Neural cell (in vitro differentiated cells): ENCODE results near the gene ANKRD60. TPM values are rescaled to one million over a fixed set of nuclear protein-coding genes. Genes with fewer than 3 reads are reported as not detected.

Source experiments
- H2AFZ ChIP-seq: fragments of 200-600, 300-800 bp; sonication (generic), shearing (Covaris generic); 2 replicates; pipeline ENCODE4 v1.6.0; 2014; ENCODE audit warnings: low read depth, mild to moderate bottlenecking, antibody characterized with exemption, low read length, moderate library complexity
- H3F3A ChIP-seq: fragments of 200-600 bp; shearing (Covaris generic); 2 replicates; pipeline ENCODE4 v1.6.1; 2016; ENCODE audit warnings: mild to moderate bottlenecking, moderate library complexity, mixed read lengths, antibody characterized with exemption, low read length; ENCODE audit not compliant: insufficient read depth, poor library complexity, severe bottlenecking
- H3K27ac ChIP-seq: fragments of 200-600, 300-800 bp; sonication (generic), shearing (Covaris generic); 2 replicates; pipeline ENCODE4 v1.5.1; 2014; ENCODE audit warnings: mild to moderate bottlenecking, low read length, moderate library complexity
- H3K27me3 ChIP-seq: fragments of 300-800, 200-600 bp; sonication (generic), shearing (Covaris generic); 2 replicates; pipeline ENCODE4 v1.6.0; 2014; ENCODE audit warnings: mild to moderate bottlenecking, low read depth, low read length, moderate library complexity; ENCODE audit not compliant: insufficient read depth
- H3K36me3 ChIP-seq: fragments of 300-800, 200-600 bp; sonication (generic), shearing (Covaris generic); 2 replicates; pipeline ENCODE4 v1.5.1; 2014; ENCODE audit warnings: mild to moderate bottlenecking, antibody characterized with exemption, low read length, moderate library complexity; ENCODE audit not compliant: insufficient read depth
- H3K4me2 ChIP-seq: fragments of 300-800, 200-600 bp; sonication (generic), shearing (Covaris generic); 2 replicates; pipeline ENCODE4 v1.6.0; 2014; ENCODE audit warnings: mild to moderate bottlenecking, low read length
- H3K4me3 ChIP-seq: fragments of 300-800, 200-600 bp; sonication (generic), shearing (Covaris generic); 2 replicates; pipeline ENCODE4 v1.5.1; 2014; ENCODE audit warnings: mild to moderate bottlenecking, low read length, moderate library complexity
- H3K79me2 ChIP-seq: fragments of 200-600 bp; shearing (Covaris generic); replicated peaks from 2 replicates; pipeline ENCODE4 v1.6.0; 2014; ENCODE audit warnings: mild to moderate bottlenecking, low read length, moderate library complexity; ENCODE audit not compliant: insufficient read depth
- H3K9ac ChIP-seq: fragments of 300-800, 200-600 bp; sonication (generic), shearing (Covaris generic); 2 replicates; pipeline ENCODE4 v1.6.1; 2016; ENCODE audit warnings: mild to moderate bottlenecking, low read length, mixed read lengths
- H3K9me2 ChIP-seq: fragments of 200-600 bp; shearing (Covaris generic); 2 replicates; pipeline ENCODE4 v1.6.1; 2016; ENCODE audit warnings: mild to moderate bottlenecking, low read length, mixed read lengths; ENCODE audit not compliant: insufficient read depth
- H3K9me3 ChIP-seq: fragments of 200-600, 300-800 bp; sonication (generic), shearing (Covaris generic); 2 replicates; pipeline ENCODE4 v1.6.1; 2016; ENCODE audit warnings: mild to moderate bottlenecking, mixed run types, low read length, moderate library complexity, mixed read lengths
- H4K20me1 ChIP-seq: fragments of 200-600 bp; shearing (Covaris generic); 2 replicates; pipeline ENCODE4 v1.6.1; 2016; ENCODE audit warnings: mild to moderate bottlenecking, mixed run types; ENCODE audit not compliant: insufficient read depth
- CTCF ChIP-seq: fragments of 450-650 bp; IDR thresholded peaks from 2 replicates; pipeline ENCODE4 v1.5.1; 2014; ENCODE audit warnings: antibody characterized with exemption, mild to moderate bottlenecking, moderate library complexity; ENCODE audit not compliant: poor library complexity, severe bottlenecking
- EP300 ChIP-seq: fragments of 450-650 bp; conservative IDR thresholded peaks from 2 replicates; pipeline ENCODE4 v1.6.1; 2014; ENCODE audit warnings: antibody characterized with exemption, mild to moderate bottlenecking, moderate library complexity; ENCODE audit not compliant: poor library complexity, severe bottlenecking
- EZH2 ChIP-seq: fragments of 200-600, 300-800 bp; shearing (Covaris generic), sonication (generic); IDR thresholded peaks from 2 replicates; pipeline ENCODE4 v1.6.1; 2014; ENCODE audit warnings: antibody characterized with exemption, low read length, borderline replicate concordance, mild to moderate bottlenecking; ENCODE audit not compliant: insufficient read depth, poor library complexity, severe bottlenecking
- MXI1 ChIP-seq: fragments of 450-650 bp; conservative IDR thresholded peaks from 2 replicates; pipeline ENCODE4 v1.6.1; 2014; ENCODE audit warnings: antibody characterized with exemption, mild to moderate bottlenecking; ENCODE audit not compliant: poor library complexity, severe bottlenecking
- POLR2AphosphoS5 ChIP-seq: IDR thresholded peaks from 2 replicates; pipeline ENCODE4 v1.6.1; 2012
- RAD21 ChIP-seq: fragments of 450-650 bp; conservative IDR thresholded peaks from 2 replicates; pipeline ENCODE4 v1.6.1; 2014; ENCODE audit warnings: antibody characterized with exemption, mild to moderate bottlenecking, moderate library complexity
- REST ChIP-seq: IDR thresholded peaks from 2 replicates; pipeline ENCODE4 v1.6.1; 2012; ENCODE audit warnings: borderline replicate concordance
- SMC3 ChIP-seq: fragments of 450-650 bp; conservative IDR thresholded peaks from 2 replicates; pipeline ENCODE4 v1.6.1; 2014; ENCODE audit warnings: antibody characterized with exemption, mild to moderate bottlenecking, moderate library complexity; ENCODE audit not compliant: poor library complexity
- TAF1 ChIP-seq: IDR thresholded peaks from 2 replicates; pipeline ENCODE4 v1.6.1; 2012; ENCODE audit warnings: low read depth
- polyA plus RNA-seq: library from polyadenylated mRNA; depleted of rRNA; stranded (reverse); fragments of >200 nt; gene quantifications from 2 replicates; pipeline ENCODE4 v1.2.3, GENCODE V29; 2014

Gene ANKRD60
- polyA plus RNA-seq, 1 donor from 2014 or later, result not detected

GRCh38 chr20:58222446-58222845, 6.0 kb downstream of the ANKRD60 start:
- H3K79me2 ChIP-seq, result no peaks in the 10 kb centered on the region
- peaks cover 6% of the 10 kb centered on the region for H3K27me3 ChIP-seq

GRCh38 chr20:58219342-58219700, 9.1 kb downstream of the ANKRD60 start:
- H3K9me2 ChIP-seq, result no peaks in the 10 kb centered on the region
- no peak overlapping the region for H3K9ac ChIP-seq
- H2AFZ ChIP-seq, result no peak overlapping the region
- H3K4me3 ChIP-seq, result no peak overlapping the region
- H3K27ac ChIP-seq, result no peak overlapping the region
- no peak for TF ChIP-seq CTCF
- TF ChIP-seq EZH2, result no peak
- no peak for TF ChIP-seq SMC3
- H3K36me3 ChIP-seq, result no peaks in the 10 kb centered on the region
- H3K4me2 ChIP-seq, result no peak overlapping the region
- H3K27me3 ChIP-seq, result no peaks in the 10 kb centered on the region
- no peaks in the 10 kb centered on the region for H3F3A ChIP-seq
- no peaks in the 10 kb centered on the region for H3K9me3 ChIP-seq
- H3K79me2 ChIP-seq, result no peaks in the 10 kb centered on the region
- no peaks in the 10 kb centered on the region for H4K20me1 ChIP-seq

More at GRCh38 chr20:58222446-58222845, 6.0 kb downstream of the ANKRD60 start:
- H2AFZ ChIP-seq, result no peak overlapping the region
- H3K36me3 ChIP-seq, result no peaks in the 10 kb centered on the region
- no peaks in the 10 kb centered on the region for H4K20me1 ChIP-seq
- H3K4me3 ChIP-seq, result no peak overlapping the region
- TF ChIP-seq EP300 (no peak), POLR2AphosphoS5 (no peak), MXI1 (no peak), RAD21 (no peak), TAF1 (no peak), CTCF (no peak), REST (no peak), SMC3 (no peak), EZH2 (no peak)
- no peaks in the 10 kb centered on the region for H3K9me2 ChIP-seq
- no peak overlapping the region for H3K4me2 ChIP-seq
- no peak overlapping the region for H3K27ac ChIP-seq
- H3K9me3 ChIP-seq, result no peaks in the 10 kb centered on the region
- no peak overlapping the region for H3K9ac ChIP-seq
- H3F3A ChIP-seq, result no peaks in the 10 kb centered on the region
